SU-DHL-6 (cell line): ENCODE data around the gene NXT1.

ENCODE experiments used
- EZH2phosphoT487 ChIP-seq: fragments of 200-600 bp; sonication (generic), shearing (Covaris generic); conservative IDR thresholded peaks from 2 replicates; pipeline ENCODE4 v1.6.1; 2018; ENCODE audit warnings: mild to moderate bottlenecking, antibody characterized with exemption, low read length, moderate library complexity, mixed read lengths
- TF ChIP-seq, protein P1 (sequence below): fragments of 200-600 bp; sonication (generic); IDR thresholded peaks from one replicate; pipeline ENCODE4 v1.5.1; 2017; ENCODE audit warnings: antibody characterized with exemption, mild to moderate bottlenecking, low read length, moderate library complexity; ENCODE audit not compliant: insufficient read depth, poor library complexity, severe bottlenecking

DNA sequence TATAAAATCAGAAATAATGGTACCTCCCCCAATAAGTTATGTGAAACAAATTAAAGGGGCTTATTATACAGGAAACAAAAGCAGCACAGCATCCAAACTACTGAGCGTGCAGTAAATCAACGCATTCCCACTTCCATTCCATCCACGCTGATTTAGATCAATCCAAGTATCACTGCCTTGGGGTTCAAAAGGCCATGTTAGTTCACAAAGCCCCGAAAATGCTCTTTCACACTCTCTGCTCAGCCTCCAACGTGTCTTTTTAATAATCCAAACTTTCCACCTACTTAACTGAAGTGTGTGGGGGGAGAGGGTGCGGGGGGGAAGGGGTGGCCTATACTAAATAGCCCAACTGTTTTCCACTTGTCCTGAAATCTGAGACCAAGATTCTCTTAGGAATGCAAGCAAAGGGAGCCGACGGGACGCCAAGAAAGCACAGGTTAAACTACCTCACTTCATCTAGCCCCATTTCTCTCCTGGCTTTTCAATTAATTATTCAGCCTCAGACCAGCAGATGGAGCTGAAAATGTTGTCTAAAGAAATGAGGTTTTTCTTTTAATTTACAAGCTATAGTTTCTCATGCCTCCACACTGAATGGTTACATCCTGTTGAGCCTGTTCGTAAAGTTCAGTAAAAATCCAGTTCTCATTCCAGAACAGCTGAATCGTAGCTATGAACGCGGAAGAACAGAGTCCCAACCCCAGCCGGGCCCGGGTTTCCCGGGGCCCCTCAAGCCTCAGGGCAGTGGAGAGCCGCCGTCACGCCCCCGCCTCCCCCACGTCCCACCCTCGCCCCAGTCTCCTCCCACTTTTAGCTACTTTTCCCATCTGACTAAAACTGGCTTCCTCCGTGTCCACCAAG, 1.0 kb upstream of the NXT1 start:
- TF ChIP-seq, protein P1, sequence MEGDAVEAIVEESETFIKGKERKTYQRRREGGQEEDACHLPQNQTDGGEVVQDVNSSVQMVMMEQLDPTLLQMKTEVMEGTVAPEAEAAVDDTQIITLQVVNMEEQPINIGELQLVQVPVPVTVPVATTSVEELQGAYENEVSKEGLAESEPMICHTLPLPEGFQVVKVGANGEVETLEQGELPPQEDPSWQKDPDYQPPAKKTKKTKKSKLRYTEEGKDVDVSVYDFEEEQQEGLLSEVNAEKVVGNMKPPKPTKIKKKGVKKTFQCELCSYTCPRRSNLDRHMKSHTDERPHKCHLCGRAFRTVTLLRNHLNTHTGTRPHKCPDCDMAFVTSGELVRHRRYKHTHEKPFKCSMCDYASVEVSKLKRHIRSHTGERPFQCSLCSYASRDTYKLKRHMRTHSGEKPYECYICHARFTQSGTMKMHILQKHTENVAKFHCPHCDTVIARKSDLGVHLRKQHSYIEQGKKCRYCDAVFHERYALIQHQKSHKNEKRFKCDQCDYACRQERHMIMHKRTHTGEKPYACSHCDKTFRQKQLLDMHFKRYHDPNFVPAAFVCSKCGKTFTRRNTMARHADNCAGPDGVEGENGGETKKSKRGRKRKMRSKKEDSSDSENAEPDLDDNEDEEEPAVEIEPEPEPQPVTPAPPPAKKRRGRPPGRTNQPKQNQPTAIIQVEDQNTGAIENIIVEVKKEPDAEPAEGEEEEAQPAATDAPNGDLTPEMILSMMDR = peak; percentile 38
- TF ChIP-seq EZH2phosphoT487 = no peak
